22Rv1 (cell line): ENCODE data around the gene GNG12.

Experiments used
- H3K27ac ChIP-seq: fragments of 450-650 bp; 2 replicates; pipeline ENCODE4 v1.5.1; 2017
- ZFX ChIP-seq: fragments of 450-650 bp; IDR thresholded peaks from 2 replicates; pipeline ENCODE4 v1.6.1; 2017; ENCODE audit warnings: antibody characterized with exemption, borderline replicate concordance
- TF ChIP-seq, protein P1 (sequence below): fragments of 450-650 bp; IDR thresholded peaks from 2 replicates; pipeline ENCODE4 v1.5.1; 2017; ENCODE audit warnings: mild to moderate bottlenecking

GNG12 gene

DNA sequence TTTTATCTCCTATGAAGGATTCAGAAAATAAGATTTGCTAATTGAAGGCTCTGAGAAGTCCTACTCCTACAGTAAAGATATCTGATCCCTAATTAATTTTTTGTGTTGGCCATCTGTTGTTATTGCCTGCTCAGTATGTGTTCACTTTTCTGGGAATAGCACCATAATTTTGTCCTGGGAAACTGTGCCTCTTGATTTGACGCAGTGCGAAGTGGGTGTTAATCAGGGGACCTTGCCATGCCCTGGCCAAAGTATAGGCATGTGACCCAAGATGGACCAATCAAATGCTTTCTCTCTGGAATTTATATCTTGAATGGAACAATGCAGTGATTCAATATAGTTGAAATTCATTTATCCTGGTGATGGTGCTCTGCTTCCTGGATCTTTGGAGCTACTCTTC is 30.4 kb upstream of the GNG12 start:
- TF ChIP-seq, protein P1, sequence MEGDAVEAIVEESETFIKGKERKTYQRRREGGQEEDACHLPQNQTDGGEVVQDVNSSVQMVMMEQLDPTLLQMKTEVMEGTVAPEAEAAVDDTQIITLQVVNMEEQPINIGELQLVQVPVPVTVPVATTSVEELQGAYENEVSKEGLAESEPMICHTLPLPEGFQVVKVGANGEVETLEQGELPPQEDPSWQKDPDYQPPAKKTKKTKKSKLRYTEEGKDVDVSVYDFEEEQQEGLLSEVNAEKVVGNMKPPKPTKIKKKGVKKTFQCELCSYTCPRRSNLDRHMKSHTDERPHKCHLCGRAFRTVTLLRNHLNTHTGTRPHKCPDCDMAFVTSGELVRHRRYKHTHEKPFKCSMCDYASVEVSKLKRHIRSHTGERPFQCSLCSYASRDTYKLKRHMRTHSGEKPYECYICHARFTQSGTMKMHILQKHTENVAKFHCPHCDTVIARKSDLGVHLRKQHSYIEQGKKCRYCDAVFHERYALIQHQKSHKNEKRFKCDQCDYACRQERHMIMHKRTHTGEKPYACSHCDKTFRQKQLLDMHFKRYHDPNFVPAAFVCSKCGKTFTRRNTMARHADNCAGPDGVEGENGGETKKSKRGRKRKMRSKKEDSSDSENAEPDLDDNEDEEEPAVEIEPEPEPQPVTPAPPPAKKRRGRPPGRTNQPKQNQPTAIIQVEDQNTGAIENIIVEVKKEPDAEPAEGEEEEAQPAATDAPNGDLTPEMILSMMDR = no peak
- no peak for TF ChIP-seq ZFX
- no peak overlapping the region for H3K27ac ChIP-seq

DNA sequence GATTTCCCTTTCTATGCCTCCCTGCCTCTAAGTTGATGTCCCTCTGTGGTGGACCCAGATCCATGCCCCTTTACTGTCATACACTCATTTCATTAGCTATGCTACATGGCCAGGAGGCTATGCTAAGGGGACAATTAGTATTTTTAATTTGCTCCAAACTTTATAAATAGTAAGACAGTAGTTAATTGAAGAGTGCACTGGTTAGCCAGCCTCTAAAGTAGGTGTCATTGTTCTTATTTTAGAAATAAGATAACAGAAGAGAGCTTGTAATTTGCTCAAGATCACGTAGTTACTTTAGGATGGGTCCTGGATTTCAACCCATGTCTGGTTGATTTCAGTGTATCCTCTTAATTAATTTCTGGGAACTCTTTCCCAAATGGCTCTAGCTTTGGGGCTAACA is 29.4 kb upstream of the GNG12 start:
- H3K27ac ChIP-seq = no peak overlapping the region
- TF ChIP-seq, protein P1 = no peak
- TF ChIP-seq ZFX = no peak

DNA sequence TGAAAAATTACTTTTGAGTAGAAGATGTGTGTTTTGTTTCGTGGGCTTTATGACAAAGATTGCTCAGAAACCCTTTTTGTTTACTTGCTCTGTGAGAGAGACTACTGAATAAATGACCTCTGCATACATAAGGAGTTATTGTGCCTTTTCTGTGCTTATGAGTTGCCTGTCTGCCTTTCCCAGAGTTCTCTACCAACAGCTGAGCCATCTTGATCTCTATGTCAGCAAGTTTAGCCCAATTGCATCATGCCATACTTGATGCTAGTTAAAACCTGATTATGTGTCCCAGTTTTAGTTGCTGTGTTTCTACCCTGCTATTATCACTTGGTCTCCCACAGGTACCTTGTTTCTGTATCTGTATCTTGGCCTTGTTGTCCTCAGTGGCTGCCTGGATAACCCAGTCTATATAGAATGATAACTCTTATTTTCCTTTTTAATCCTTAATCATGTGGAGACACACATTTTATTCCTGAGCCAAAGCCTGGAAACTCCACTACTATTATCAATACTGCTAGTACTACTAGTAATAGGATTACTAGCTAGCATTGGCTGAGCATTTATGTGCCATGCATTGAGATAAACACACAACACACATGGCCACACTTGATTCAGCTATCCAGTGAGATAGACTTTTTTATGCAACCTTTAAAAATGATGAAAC is 28.7 kb upstream of the GNG12 start:
- TF ChIP-seq, protein P1 = no peak
- no peak for TF ChIP-seq ZFX
- no peak overlapping the region for H3K27ac ChIP-seq

DNA sequence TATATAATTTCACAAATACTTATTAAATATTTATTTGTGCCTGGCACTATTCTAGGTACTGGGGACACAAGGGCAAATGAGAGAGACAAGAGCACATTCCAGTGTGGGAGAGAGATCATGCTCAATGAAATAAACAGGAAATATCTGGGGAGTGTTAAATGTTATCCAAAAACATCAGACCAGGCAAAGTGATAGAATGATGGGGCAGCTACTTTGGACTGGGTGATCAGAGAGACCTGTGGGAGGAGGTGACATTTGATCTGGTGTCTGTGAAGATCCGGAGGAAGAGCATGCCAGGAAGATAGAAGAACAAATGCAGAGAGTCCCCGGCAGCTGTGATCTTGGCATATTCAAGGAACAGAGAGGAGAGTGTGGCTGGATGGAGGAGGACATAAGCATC is 27.5 kb upstream of the GNG12 start:
- no peak overlapping the region for H3K27ac ChIP-seq
- TF ChIP-seq ZFX = no peak
- TF ChIP-seq, protein P1 = no peak

DNA sequence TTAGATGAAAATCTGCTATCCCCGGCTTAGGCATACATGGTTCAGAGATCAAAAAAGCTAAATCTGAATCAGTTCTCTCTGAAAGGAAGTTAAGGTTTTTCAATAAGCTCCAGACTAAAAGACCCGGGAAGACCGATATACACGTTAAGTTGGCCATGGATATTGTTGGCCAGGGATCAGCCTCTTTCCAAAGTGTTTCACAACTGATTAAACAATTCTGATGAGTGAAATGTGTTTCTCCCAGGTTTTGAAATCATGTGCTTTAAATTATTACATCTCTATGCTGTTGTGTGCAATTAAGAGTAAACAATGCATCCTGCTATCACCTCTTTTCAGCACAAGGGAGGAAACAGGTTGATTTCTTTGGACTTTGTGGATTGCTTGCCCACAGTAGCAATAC is 23.7 kb upstream of the GNG12 start:
- no peak overlapping the region for H3K27ac ChIP-seq
- TF ChIP-seq, protein P1 = no peak
- TF ChIP-seq ZFX = no peak

DNA sequence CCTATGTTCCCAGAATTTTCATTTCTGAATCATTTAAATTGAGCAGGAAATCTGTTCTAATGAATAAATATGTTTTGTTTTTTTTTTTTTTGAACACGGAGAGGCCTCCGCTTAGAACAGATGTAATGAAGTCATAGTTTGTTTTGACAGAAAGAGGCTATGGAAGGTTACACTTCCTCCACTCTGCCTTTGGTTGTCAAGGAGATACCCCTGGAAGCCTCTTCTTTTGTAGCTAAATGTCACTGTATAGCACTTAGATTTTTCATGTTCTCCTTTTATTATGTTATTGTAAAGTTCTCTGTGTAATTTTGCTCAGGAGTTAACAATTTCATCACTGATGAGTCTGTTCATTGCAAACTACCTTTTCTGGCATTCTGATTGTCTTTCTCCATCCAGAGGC is 22.7 kb upstream of the GNG12 start:
- no peak for TF ChIP-seq ZFX
- TF ChIP-seq, protein P1 = no peak
- no peak overlapping the region for H3K27ac ChIP-seq

DNA sequence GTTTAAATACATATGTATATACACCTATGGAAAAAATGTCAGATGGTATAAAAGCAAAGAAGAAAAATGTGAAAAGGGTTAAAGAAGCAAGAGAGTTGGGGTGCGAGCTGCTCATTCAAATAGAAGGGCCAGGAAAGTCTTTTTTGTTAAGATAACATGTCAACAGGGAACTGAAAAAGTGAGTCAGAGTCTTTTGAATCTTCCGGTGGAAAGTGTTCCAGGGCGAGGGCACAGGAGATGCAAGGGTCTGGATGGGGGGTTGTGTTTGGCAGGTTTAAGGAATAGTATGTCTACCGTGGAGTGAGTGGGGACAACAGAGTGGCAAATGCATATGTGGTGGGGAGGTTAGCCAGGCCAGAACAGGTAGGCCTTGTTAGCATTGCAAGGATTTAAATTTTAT is 22.2 kb upstream of the GNG12 start:
- no peak overlapping the region for H3K27ac ChIP-seq
- TF ChIP-seq, protein P1 = no peak
- TF ChIP-seq ZFX = no peak
